Measurements from ENCODE around the gene TARBP1.
"Not testable (repeated sequence)": the region's sequence is repeated elsewhere in the genome, so short reads cannot be mapped to it uniquely, and the experiment has no call there.

TARBP1 gene

DNA sequence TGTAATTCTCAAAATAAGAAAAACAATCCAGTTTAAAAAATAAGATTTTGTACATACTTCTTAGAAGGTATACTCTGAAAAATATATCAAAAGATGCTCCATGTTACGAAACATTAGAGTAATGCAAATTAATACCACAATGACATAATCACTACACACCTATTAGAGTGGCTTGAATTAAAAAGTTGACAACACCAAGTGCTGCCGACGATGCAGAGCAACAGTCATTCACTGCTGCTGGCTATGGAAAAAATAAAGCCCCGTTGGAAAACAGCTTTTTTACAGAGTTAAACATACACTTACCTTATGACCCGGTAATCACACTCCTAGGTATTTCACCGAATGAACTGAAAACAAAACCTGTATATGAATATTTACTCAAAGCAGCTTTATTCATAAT lies 90.9 kb downstream of the TARBP1 start:
- no peak for TF ChIP-seq ZFX (IDR thresholded peaks at IDR 0.05)
- TF ChIP-seq, protein P1, sequence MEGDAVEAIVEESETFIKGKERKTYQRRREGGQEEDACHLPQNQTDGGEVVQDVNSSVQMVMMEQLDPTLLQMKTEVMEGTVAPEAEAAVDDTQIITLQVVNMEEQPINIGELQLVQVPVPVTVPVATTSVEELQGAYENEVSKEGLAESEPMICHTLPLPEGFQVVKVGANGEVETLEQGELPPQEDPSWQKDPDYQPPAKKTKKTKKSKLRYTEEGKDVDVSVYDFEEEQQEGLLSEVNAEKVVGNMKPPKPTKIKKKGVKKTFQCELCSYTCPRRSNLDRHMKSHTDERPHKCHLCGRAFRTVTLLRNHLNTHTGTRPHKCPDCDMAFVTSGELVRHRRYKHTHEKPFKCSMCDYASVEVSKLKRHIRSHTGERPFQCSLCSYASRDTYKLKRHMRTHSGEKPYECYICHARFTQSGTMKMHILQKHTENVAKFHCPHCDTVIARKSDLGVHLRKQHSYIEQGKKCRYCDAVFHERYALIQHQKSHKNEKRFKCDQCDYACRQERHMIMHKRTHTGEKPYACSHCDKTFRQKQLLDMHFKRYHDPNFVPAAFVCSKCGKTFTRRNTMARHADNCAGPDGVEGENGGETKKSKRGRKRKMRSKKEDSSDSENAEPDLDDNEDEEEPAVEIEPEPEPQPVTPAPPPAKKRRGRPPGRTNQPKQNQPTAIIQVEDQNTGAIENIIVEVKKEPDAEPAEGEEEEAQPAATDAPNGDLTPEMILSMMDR (conservative IDR thresholded peaks at IDR 0.05): no peak
- no peak overlapping the region for H3K27ac ChIP-seq

DNA sequence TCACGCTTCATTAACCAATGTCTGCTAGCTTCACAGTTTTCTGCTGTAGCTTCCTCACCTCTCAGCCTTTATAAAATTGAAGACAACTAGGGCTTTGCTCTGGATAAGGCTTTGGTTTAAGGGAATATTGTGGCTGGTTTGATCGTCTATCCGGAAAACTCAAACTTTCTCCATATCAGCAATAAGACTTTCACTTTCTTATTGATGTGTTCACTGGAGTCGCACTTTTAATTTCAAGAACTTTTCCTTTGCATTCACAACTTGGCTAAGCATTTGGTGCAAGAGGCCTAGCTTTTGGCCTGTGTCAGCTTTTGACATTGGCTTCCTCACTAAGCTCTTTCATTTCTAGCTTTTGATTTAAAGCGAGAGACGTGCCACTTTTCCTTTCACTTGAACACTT lies 92.9 kb downstream of the TARBP1 start:
- TF ChIP-seq, protein P1 (conservative IDR thresholded peaks at IDR 0.05): no peak
- TF ChIP-seq ZFX (IDR thresholded peaks at IDR 0.05): no peak
- no peak overlapping the region for H3K27ac ChIP-seq

DNA sequence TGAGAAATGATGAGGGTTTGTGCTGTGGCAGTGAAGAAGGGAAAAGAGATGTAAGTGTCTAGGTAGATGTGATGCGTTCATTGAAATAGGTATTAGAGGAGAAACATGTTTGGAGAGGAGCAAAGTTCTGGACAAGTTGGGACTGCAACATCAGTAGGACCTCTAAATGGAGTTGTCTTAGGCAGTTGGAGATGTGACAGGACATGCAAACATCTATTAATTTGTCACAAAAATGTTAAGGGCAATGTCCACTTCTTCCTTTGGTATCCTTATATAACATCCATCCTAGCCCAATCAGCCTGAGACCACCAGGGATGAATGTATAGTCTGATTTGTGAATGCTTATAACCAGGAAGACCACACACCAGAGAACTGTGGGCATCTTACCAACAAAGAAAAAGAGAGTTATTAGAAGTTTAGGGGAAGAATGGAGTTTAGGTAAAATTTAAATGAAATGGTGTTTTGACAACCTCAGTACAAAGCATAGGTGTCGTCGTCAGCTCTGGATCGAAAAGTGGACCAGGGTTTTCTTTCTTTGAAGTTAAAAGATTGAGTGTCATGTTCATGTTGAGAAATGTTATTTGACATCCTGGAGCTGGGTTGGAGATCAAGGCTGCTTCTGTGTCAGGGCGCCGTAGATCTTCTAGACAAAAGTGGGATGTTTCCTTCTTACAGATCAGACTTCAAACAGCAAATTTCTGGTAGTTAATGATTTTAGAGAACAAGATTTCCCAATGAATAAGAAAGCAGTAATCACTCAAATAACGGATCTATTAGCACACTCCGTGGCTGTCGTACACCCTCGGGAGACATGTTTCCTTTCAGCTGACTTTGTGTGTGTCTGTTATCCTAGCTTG lies 97.1 kb downstream of the TARBP1 start:
- H3K27ac ChIP-seq: no peak overlapping the region
- TF ChIP-seq, protein P1 (conservative IDR thresholded peaks at IDR 0.05): no peak
- no peak for TF ChIP-seq ZFX (IDR thresholded peaks at IDR 0.05)

DNA sequence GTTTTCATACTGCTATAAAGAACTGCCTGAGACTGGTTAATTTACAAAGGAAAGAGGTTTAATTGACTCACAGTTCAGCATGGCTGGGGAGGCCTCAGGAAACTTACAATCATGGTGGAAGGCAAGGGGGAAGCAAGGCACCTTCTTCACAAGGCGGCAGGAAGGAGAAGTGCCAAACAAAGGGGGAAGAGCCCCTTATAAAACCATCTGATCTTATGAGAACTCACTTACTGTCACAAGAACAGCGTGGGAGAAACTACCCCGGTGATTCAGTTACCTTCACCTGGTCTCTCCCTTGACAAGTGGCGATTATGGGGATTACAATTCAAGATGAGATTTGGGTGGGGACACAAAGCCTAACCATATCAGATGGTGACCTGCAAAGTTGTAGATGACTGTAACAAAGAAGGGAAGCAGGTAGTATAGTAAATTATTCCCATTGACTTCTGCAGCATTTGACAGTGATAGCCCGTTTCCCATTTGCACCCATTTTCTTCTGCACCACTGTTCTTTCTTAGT lies 99.3 kb downstream of the TARBP1 start:
- H3K27ac ChIP-seq: not testable (repeated sequence)

DNA sequence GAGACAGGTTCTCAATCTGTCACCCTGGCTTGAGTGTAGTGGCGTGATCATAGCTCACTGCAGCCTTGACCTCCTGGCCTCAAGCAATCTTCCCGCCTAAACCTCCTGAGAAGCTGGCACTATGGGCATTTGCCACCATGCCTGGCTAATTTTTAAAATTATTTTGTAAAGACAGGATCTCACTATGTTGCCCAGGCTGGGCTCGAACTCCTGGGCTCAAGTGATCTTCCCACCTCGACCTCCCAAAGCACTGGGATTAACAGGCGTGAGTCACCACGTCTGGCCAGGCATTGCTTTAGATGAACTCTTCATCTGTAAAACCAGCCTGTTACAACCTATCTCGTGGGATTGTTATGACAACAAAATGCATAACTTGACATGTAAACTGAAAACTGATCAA lies 103.3 kb downstream of the TARBP1 start:
- TF ChIP-seq, protein P1 (conservative IDR thresholded peaks at IDR 0.05): no peak
- TF ChIP-seq ZFX (IDR thresholded peaks at IDR 0.05): no peak
- H3K27ac ChIP-seq: no peak overlapping the region

DNA sequence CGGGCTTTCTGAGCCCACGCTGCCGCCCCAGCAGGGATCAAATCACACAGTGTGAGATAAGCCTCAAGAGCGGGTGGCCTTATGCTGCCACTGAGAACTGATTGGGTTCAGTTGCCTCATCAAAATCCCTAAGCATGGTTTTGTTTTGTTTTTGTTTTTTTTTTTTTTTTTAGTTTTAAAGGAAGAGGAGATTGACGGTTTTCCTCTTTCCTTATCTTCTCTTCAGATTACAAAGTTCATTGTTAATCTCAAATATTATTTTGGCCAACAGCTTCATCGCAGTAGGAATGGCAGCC lies 105.1 kb downstream of the TARBP1 start:
- peak overlapping the region; percentile 95 for H3K27ac ChIP-seq
- TF ChIP-seq, protein P1 (conservative IDR thresholded peaks at IDR 0.05): no peak
- TF ChIP-seq ZFX (IDR thresholded peaks at IDR 0.05): no peak

DNA sequence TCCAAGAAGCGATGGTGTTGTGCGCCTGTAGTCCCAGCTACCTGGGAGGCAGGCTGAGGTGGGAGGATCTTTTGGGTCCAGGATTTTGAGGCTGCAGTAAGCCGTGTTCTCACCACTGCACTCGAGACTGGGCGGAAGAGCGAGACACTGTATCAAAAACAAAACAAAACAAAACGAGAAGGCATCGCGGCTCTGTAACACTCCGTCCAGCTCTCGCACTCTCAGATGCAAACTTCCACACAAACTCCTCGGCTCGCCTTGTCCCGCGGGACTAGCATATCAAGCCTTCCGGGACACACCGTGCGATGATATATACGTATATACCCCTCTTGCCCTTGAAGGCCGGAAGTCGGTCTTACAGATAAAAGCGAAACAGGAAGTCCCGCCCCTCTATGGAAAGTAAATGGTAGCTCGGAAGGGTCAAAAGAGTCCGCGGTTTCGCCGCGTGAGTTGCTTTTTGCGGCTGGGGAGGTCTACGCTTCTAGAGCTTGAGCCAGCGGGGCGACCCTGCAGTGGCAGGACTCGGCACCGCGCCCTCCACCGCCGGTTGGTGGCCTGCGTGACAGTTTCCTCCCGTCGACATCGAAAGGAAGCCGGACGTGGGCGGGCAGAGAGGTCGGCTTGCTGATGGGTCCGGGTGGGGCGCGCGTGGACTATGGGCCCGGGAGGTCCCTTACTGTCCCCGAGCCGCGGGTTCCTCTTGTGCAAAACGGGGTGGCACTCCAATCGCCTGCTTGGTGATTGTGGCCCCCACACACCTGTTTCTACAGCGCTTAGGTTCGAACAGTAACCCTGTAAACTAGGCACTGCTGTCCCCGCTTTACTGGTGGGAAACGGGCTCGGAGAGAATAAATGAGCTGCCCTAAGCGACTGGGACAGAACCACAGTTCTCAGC lies 105.7 kb downstream of the TARBP1 start, which contains the start of gene COA6:
TSS of gene COA6 (plus strand) at position 393 of the 895 bp plus-strand sequence. CDS start at position 404, 11 bp downstream.
- peak within 1 kb of the TSS; percentile 95 for H3K27ac ChIP-seq
- TF ChIP-seq, protein P1 (conservative IDR thresholded peaks at IDR 0.05): no peak
